ENCODE data around the gene ZYG11B.

DNA sequence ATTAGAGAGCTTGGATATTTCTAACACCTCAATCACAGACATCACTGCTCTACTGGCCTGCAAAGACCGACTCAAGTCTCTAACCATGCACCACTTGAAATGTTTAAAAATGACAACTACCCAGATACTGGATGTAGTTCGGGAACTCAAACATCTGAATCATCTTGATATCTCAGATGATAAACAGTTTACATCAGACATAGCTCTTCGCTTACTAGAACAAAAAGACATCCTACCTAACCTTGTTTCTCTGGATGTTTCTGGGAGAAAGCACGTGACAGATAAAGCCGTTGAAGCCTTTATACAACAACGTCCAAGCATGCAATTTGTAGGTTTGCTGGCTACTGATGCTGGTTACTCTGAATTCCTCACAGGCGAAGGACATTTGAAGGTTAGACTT is 45.1 kb downstream of the ZYG11B start:
- TF ChIP-seq, protein P1, sequence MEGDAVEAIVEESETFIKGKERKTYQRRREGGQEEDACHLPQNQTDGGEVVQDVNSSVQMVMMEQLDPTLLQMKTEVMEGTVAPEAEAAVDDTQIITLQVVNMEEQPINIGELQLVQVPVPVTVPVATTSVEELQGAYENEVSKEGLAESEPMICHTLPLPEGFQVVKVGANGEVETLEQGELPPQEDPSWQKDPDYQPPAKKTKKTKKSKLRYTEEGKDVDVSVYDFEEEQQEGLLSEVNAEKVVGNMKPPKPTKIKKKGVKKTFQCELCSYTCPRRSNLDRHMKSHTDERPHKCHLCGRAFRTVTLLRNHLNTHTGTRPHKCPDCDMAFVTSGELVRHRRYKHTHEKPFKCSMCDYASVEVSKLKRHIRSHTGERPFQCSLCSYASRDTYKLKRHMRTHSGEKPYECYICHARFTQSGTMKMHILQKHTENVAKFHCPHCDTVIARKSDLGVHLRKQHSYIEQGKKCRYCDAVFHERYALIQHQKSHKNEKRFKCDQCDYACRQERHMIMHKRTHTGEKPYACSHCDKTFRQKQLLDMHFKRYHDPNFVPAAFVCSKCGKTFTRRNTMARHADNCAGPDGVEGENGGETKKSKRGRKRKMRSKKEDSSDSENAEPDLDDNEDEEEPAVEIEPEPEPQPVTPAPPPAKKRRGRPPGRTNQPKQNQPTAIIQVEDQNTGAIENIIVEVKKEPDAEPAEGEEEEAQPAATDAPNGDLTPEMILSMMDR (IDR thresholded peaks at IDR 0.05; ENCODE audit: extremely low read depth in 1 of 2, insufficient read depth in 1 of 2, low read depth in 1 of 2, low read length in 2 of 2), result no peak
- no peak for TF ChIP-seq POLR2AphosphoS5 (IDR thresholded peaks at IDR 0.05; ENCODE audit: insufficient read depth, low read depth, low read length)
- no peak for TF ChIP-seq FOS (IDR thresholded peaks at IDR 0.05; ENCODE audit: borderline replicate concordance, insufficient read depth, low read length)
- TF ChIP-seq GATA2 (IDR thresholded peaks at IDR 0.05; ENCODE audit: insufficient read depth, insufficient read length, low read depth, low read length), result no peak
